GM13976 (cell line): ENCODE results near the gene TSHZ2.

ENCODE experiments used
- DNase-seq: peaks from one replicate; pipeline ENCODE4 v3.0.0; 2012; ENCODE audit warnings: low spot score
- in situ Hi-C: fragments of 300-500 bp; cut with MboI; formaldehyde crosslinking; loops from one replicate; pipeline ENCODE4 v1.12.0; 2022; ENCODE audit warnings: low sequenced_read_pairs, mixed read lengths, inconsistent platforms; ENCODE audit not compliant: unreplicated experiment
- TF ChIP-seq, protein P1 (sequence below): IDR thresholded peaks from 2 replicates; pipeline ENCODE4 v1.5.1; 2012; ENCODE audit warnings: borderline replicate concordance, mild to moderate bottlenecking; ENCODE audit not compliant: insufficient read depth; ENCODE audit errors: extremely low read depth, missing control alignments, control extremely low read depth

TSHZ2 gene

DNA sequence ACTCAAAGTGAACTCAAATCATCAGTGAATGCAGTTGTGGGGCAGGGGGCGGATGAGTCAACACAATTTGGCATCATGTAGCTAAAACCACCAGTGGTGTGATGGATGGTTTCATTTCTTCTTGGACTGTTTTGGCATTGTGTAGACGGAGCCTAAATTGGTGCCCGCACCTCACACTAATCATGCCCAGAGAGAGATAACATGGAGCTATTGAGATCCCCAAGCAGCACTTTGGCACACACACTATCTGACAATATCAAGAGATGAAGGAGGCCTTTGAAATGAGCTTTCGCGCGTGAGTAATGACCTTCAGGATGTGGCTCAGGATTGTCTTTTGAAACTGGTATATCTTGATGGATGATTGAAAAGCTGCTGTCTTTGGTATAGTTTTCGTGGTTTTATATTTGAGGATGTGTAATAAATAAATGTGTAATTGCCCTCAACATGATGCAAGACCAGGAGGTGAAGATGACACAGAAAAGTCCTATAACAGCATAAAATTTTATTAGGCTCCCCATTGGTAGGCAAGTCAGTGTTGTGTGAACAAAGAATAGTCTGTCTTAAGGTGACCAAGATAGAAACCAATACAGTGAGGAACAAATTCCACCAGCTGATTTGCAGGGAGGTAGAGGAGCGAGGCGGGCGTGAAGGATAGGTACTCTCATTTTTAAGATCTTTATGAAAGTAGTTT is 174.2 kb downstream of the TSHZ2 start:
- TF ChIP-seq, protein P1, sequence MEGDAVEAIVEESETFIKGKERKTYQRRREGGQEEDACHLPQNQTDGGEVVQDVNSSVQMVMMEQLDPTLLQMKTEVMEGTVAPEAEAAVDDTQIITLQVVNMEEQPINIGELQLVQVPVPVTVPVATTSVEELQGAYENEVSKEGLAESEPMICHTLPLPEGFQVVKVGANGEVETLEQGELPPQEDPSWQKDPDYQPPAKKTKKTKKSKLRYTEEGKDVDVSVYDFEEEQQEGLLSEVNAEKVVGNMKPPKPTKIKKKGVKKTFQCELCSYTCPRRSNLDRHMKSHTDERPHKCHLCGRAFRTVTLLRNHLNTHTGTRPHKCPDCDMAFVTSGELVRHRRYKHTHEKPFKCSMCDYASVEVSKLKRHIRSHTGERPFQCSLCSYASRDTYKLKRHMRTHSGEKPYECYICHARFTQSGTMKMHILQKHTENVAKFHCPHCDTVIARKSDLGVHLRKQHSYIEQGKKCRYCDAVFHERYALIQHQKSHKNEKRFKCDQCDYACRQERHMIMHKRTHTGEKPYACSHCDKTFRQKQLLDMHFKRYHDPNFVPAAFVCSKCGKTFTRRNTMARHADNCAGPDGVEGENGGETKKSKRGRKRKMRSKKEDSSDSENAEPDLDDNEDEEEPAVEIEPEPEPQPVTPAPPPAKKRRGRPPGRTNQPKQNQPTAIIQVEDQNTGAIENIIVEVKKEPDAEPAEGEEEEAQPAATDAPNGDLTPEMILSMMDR, result no peak
- in situ Hi-C loops, result no loop called here
- no peak for DNase-seq

DNA sequence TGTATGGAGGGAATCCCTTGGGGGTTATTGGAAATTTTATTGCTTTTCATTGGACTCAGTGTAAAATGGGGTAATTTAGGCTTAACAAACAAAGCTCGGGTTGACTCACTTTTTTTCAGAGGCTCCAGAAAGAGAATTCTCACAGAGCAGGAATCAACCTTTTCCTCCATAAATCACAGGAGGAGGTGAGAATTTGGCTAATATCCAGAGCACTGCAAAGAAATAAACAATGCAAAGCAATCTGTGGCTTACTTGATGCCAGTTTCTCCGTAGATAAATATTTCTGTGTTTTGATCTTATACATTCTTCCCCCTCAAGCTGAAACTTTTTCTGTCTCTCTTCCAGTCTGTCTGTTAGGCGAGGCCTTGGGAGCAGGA is 176.6 kb downstream of the TSHZ2 start:
- TF ChIP-seq, protein P1, result no peak
- in situ Hi-C loops, result no loop called here
- DNase-seq, result no peak

DNA sequence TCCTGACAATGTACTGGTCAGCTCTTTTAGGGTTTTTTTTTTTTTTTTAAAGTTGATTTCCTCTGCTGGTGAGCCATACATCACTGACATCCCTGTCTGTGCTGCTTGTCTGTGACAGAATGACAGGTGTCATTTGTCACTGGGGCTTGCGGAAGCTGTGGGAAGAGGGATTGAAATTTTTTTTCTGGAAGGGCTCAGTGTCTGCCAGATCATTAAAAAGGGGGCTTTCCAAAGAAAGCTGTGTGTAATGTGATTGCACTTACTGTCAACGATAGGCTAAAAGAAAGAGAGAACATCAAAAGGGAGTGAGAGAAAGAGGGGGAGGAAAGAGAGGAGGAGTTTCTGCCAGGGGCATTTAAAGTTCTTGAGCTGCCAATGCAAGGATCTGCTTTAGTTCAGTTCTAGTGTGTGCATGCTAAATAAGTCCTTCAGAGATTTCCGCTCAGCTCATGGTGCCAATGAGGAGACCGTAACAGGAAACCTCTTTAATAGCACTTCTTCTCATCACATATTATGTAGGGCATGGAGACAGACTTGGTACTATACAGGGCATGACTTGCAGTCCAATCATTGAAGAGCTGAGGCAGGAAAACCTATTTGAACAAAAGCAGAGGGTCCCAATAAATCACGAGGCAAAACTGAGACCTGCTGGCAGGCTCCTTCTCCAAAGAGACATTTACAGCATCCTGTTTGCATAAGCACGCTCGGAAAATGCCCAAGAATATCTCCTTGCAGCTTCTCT is 177.2 kb downstream of the TSHZ2 start:
- TF ChIP-seq, protein P1, result no peak
- DNase-seq, result no peak
- in situ Hi-C loops, result no loop called here

DNA sequence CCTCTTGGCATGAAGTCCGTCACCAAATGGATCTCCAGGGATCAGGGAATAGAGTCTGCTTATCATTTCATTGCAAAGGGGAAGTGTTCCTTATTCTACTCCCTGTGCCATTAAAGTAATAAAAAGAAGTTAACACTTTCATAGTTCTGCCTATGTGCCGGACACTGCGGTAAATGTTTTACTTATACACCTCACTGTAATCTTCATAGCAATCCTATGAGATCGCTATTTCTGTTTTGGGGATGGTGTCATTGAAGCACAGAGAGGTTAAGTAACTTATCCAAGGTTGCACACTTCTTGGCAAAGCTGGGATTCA is 177.7 kb downstream of the TSHZ2 start:
- TF ChIP-seq, protein P1, result no peak
- no peak for DNase-seq
- in situ Hi-C loops, result no loop called here

DNA sequence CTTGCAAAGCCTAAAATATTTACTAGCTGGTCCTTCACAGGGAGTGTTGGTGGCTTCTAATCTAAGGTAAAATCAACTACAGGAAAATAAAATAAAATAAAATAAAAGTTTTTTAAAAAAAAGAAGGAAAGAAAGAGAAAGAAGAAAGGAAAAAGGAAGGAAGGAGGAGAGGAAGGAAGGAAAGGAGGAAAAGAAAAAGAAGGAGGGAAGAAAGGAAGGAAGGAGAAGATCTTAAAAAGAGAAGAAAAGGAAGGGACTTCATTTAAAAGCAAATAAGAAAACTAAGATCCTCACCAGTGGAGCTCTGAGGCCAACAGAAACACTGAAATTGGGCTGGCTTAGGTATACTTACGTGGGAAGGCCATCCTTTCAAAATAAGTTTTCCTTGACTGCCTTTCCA is 178.4 kb downstream of the TSHZ2 start:
- TF ChIP-seq, protein P1, result no peak
- DNase-seq, result no peak
- in situ Hi-C loops, result no loop called here

DNA sequence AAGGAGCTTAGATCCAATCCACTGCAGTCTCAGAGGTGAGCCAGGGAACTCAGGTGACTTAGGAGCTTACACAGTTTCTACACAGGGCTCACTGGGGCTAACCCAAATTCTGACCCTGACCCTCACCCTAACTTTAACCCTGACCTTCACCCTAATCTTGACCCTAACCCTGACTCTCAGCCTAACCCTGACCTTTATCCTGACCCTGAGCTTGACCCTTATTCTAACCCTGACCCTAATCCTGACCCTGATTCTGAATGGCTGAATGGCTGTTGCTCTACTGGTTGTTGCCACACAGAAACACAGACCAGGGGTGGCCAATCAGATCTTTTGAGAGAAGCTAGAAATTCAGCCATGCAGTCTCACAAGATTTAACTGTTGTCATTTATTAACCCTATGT is 180.1 kb downstream of the TSHZ2 start:
- DNase-seq, result no peak
- TF ChIP-seq, protein P1, result no peak
- in situ Hi-C loops, result no loop called here
